LNCAP (cell line): ENCODE results near the gene CNTNAP2.

Source experiments
- CTCF ChIP-seq: fragments of 450-650 bp; IDR thresholded peaks from 2 replicates; pipeline ENCODE4 v1.5.1; 2017; ENCODE audit warnings: mild to moderate bottlenecking

CNTNAP2 gene

GRCh38 chr7:146991596-146991995 is 875.0 kb downstream of the CNTNAP2 start:
- no peak for TF ChIP-seq CTCF

- TF ChIP-seq CTCF = no peak
Measured at GRCh38 chr7:146993764-146994163, 877.2 kb downstream of the CNTNAP2 start.

GRCh38 chr7:147008530-147008929 is 891.9 kb downstream of the CNTNAP2 start:
- no peak for TF ChIP-seq CTCF

GRCh38 chr7:147012666-147013065 is 896.1 kb downstream of the CNTNAP2 start:
- TF ChIP-seq CTCF = no peak

GRCh38 chr7:147013825-147014224 is 897.2 kb downstream of the CNTNAP2 start:
- TF ChIP-seq CTCF = no peak

GRCh38 chr7:147014286-147014955 is 897.8 kb downstream of the CNTNAP2 start:
- no peak for TF ChIP-seq CTCF

- no peak for TF ChIP-seq CTCF
Measured at GRCh38 chr7:147015999-147016398, 899.4 kb downstream of the CNTNAP2 start.

GRCh38 chr7:147022056-147022455 is 905.5 kb downstream of the CNTNAP2 start:
- TF ChIP-seq CTCF = no peak
